Activated naive CD4-positive, alpha-beta T cell (primary cell): ENCODE measurements around the gene CCDC40.
"Not testable (repeated sequence)": the region's sequence is repeated elsewhere in the genome, so short reads cannot be mapped to it uniquely, and the experiment has no call there.

Experiments
- DNase-seq, 4 experiments: peaks; one replicate each; lab custom pipeline; 2025; lab: John Stamatoyannopoulos, UW

Gene CCDC40

DNA sequence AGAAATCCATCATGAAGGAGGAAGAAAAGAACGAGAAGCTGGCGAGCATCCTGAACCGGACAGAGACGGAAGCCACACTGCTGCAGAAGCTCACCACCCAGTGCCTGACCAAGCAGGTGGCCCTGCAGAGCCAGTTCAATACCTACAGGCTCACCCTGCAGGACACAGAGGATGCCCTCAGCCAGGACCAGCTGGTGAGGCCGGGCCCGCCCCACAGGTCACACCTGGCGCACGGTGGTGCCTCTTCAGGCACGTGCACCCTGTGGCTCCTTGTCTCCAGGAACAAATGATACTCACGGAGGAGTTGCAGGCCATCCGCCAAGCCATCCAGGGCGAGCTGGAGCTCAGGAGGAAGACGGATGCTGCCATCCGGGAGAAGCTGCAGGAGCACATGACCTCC is 45.2 kb downstream of the CCDC40 start:
- DNase-seq, result no peak

DNA sequence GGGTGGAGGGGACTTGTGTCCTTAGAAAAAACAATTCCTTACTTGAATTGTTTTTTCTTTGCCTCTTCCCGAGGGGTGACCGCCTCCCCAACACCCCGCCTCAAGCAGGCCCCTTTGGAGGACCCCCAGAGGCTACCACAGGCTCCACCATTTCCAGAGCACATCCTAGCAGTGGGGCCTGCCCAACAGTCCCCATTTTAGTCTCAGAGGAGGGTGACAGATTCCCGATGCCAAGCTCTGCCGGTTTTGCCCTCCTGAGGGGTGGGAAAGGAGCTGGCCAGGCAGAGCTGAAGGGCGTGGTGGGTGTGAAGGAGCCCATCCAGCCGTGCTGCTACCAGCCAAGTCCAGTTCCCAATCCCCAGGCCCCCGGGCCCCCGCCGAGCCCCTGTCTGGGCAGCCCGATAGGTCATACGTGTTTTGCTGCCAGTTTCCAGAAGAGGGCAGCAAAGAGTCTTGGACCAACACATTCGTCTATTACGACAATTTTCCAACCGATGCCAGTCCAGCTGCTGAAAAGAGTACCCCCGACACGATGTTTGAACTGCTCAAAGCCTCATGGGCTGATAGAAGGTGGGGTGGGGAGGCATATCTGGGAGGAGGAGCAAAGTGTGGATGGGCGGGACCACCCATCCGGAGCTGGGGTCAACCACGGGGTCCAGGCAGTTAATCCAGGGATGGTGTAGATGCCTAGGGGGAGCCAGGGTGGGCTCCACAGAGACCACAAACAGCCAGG is 46.1 kb downstream of the CCDC40 start:
- peak in 2 of 4 experiments; percentile 29 to 34 for DNase-seq

DNA sequence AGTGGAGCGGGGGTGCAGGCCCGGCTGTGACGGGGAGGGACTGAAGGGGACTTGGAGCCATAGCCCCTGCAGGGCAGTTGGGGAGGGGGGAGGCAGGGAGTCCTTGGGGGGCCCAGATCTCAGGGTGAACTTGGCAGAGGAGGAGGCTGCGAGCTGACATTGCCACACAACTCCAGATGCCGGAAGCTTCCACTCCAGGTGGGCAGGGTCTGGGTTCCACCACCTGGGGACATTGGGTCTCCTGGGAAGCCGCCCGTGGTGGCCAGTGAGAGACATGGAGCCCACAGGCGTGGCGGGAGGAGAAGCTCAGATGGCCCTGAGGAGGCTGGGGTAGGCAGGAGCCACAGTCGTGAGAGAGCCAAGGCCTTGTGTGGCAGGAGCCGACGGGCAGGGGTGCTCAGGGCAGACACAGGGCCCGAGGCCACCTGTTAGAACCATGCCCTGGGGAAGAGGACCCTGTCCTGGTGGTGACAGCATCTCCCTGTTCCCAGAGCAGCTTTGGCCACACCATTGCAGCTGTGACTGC is 46.8 kb downstream of the CCDC40 start:
- DNase-seq, result no peak

DNA sequence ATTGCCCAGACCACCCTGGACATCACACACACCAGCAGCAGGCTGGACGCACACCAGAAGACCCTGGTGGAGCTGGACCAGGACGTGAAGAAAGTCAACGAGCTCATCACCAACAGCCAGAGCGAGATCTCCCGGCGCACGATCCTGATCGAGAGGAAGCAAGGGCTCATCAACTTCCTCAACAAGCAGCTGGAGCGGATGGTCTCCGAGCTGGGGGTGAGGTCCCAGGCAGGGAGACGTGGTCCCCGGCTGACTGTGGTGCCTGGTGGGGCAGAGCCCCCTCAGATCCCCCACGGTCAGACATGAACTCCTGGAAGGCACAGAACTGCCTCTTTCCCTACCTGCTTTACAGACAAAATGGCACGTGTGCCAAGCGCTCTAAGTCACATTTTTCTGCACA is 48.3 kb downstream of the CCDC40 start:
- DNase-seq, result no peak

DNA sequence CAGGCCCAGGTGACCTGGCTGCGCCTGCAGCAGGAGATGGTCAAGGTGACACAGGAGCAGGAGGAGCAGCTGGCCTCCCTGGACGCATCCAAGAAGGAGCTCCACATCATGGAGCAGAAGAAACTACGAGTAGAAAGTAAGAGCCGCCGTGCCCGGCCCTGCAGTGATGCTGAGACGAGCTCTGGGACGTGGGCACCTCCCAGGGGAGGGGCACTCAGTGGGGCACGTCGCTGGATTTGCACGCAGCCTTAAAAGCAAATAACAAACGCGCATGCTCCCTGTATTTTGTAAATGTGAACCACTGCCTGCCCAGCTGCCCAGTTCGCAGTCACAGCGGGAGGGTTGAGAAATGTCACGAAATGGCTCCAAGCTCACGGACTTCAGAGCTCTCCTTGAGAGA is 49.6 kb downstream of the CCDC40 start:
- DNase-seq, result no peak

- DNase-seq, result no peak
Measured at GRCh38 chr17:80086616-80087015, 50.2 kb downstream of the CCDC40 start.

- no peak for DNase-seq
Measured at GRCh38 chr17:80087346-80088265, 51.2 kb downstream of the CCDC40 start.

DNA sequence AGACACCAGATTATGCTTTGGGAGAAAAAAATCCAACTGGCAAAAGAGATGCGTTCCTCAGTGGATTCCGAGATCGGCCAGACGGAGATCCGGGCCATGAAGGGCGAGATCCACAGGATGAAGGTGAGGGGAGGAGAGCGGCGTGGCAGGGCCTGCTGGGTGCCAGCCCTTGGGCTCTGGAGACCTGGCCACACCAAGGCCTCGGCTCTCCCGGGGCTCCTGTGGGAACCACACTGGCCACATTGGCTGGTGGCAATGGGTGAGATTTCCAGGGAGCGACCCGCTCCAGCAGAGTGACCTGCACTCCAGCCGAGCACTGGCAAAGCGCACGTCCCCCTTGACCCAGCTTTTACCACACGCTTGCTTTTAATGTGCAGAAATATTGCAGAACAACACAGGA is 53.3 kb downstream of the CCDC40 start:
- no peak for DNase-seq

GRCh38 chr17:80090164-80090563 is 53.7 kb downstream of the CCDC40 start:
- not testable (repeated sequence) for DNase-seq

DNA sequence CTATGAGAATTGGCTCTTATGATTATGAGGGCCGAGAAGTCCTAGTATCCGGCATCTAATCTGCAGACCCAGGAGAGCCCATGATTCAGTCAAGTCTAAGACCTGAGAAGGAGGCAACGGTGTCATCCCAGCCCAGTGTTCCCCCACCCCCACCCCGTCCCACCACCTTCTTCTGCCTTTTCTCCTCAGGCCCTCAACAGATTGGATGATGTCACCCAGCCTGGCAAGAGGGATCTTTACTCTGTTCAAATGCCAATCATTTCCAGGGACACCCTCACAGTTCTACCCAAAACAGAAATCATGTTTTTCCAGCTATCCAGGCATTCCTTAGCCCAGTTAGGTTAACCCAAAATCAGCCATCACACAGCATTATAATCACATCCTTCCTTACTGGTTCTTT is 54.9 kb downstream of the CCDC40 start:
- no peak for DNase-seq

DNA sequence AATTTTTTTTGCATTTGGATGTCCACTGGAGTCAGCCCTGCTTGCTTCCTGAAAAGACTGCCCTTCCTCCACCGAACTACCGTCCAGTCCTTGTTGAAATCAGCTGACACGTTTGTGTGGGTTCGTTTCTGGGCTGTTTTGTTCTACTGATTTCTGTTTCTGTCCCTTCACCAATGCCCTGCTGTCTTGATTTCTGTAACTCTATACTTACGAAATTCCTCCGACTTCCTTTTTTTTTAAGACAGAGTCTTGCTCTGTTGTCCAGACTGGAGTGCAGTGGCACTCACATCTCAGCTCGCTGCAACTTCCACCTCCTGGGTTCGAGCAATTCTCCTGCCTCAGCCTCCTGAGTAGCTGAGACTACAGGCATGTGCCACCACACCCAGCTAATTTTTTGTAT is 56.5 kb downstream of the CCDC40 start:
- DNase-seq, result no peak

DNA sequence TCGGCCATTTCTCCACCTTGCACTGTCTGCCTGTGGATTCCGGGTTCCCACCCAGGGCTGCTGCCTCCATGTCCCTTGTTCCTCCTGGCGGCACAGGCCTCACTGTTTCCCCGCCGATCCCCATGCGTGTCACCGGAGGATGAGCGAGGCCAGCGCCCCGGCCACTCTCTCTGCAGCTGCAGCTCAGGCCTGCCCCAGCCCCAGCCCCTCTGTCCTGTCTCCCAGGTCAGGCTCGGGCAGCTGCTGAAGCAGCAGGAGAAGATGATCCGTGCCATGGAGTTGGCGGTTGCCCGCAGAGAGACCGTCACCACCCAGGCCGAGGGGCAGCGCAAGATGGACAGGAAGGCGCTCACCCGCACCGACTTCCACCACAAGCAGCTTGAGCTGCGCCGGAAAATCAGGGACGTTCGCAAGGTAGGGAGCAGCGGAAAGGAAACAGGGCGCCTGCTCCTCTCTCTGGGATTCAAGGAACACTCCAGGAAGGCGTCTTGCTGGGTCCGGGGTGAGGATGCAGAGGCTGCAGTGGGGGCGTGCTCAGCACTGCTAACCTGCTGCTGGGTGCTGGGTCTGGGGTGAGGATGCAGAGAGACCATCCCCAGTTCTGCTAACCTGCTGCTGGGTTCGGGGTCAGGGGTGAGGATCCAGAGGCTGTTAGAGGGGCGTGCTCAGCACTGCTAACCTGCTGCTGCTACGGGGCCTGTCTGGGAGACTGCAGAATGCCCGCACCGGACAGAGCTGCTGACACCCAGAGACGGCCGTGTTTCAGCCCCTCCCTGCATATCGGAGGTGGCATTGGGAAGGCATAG is 58.8 kb downstream of the CCDC40 start:
- no peak for DNase-seq

GRCh38 chr17:80095844-80096475 is 59.5 kb downstream of the CCDC40 start:
- DNase-seq, result no peak

DNA sequence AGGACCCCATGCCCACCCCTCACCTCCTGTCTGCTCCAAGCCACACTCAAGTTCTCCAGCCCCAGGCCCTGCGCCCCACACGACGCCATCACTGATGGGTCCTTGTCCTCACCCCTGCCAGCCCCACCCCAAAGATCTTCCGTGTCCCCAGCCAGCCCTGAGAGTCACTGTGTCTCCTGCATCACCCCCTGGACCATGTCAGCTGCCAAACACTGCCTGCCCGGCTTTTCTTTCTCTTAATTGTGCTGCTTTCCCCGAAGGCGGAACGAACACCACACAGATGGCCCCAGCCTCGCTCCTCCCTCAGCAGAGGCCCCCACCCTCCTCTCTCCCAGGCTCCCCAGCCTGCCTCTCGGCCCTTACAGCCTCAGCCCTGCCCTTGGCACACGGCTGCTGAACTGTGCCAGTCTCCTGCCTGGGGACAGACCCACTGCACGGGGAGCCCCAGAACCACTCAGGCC is 60.1 kb downstream of the CCDC40 start:
- no peak for DNase-seq

GRCh38 chr17:80097127-80097621 is 60.7 kb downstream of the CCDC40 start:
- DNase-seq, result no peak

DNA sequence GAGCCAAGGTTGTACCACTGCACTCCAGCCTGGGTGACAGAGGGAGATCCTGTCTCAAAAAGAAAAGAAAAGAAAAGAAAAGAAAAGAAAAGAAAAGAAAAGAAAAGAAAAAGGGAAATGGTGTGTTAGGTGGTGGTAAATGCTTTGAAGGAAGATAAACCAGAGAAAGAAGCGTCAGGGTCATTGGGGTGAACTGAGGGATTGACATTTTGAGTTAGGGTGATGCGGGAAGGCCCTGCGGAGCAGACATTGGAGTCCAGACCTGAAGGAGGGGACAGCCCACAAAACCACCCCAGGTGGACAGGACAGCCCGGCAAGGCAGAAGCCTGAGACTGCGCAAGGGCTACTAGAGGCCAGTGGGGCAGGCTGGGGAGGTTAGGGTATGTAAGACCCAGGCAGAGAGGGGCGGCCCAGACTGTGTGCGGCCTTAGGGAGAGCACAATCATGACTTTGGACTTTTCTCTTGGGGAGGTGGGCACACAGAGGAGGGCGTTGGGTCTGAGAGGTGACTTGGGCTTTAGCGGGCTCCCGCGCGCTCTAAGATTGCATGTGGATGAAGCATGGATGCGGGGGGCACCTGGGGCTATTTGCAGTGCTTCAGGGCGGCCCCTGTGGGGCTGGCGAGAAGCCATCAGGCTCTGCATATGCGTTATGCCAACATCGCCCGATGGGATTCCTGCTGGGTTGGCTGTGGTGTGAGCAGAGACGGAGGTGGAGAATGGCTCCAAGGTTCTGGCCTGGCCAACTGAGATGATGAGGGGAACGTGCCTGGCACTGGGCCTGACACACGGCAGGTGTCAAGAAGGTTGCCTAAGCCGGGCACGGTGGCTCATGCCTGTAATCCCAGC is 61.6 kb downstream of the CCDC40 start:
- no peak for DNase-seq

DNA sequence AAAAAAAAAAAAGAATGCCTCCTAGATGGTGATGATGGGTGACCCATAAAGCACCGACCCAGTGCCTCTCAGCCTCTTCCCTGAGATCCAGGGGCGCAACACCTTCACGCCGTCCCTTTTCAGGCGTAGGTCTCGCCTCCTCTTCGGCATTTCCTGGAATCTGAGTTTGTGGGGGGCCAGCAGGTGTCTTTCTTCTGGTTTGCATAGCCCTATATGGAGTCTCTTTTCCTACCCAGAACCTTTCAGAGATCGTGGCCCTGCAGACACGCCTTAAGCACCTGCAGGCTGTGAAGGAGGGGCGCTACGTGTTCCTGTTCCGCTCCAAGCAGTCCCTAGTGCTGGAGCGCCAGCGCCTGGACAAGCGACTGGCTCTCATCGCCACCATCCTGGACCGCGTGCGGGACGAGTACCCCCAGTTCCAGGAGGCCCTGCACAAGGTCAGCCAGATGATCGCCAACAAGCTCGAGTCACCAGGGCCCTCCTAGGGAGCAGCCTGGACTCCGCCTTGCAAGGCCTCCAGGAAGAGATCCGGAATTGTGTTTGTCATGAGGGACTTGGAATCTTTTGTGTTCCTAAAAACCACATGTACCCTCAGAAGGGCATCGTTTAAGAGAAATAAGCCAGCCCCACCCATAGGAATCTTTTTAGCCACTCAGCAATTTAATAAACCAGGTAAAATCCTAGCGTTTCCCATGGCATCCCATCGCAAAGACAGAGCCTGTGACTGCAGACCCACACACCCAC is 63.0 kb downstream of the CCDC40 start:
- no peak for DNase-seq

DNA sequence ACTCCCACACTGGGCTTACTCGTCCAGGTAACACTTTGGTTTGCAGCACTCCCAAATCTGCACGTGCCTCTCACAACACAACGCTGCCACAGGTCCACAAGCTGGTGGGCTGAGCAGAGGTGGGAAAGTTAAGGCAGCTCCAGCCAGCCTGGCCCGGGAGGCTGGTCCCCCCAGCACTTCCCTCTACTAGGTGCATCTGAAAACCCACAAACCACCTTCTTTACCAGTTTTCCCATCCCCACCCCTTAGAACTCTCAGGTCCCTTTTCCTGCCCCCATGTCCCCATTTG is 63.5 kb downstream of the CCDC40 start:
- no peak for DNase-seq

DNA sequence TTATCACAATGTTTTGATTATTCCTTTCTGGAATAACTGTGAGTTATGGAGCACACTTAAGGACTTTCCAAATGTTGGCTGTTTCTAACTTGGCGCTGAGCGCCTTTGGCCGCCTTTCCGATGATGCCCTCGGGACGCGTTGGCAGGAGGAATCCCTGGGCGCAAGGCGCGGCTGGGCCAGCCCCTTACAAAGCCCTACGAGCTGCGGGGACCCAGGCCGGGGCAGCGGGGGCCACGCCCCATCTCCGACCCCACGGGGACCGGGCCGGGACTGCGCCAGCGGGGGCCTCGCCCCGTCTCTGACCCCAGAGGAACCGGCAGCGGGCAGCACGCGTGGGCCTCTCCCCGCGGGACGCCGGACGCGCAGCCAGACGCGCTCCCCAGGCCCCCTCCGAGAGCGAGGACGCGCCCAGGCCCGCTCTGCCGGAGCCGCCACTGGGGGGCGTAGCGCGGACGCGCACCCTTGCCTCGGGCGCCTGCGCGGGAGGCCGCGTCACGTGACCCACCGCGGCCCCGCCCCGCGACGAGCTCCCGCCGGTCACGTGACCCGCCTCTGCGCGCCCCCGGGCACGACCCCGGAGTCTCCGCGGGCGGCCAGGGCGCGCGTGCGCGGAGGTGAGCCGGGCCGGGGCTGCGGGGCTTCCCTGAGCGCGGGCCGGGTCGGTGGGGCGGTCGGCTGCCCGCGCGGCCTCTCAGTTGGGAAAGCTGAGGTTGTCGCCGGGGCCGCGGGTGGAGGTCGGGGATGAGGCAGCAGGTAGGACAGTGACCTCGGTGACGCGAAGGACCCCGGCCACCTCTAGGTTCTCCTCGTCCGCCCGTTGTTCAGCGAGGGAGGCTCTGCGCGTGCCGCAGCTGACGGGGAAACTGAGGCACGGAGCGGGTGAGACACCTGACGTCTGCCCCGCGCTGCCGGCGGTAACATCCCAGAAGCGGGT is 64.8 kb downstream of the CCDC40 start, which contains the start of gene GAA:
GAA (plus strand) TSS at position 571 of the 935 bp plus-strand sequence. CDS start 3,006 bp downstream, outside the sequence.
- peak; percentile 69 to 89 (median 77) for DNase-seq
